CD8-positive, alpha-beta memory T cell (primary cell): ENCODE data around the gene XPO4. TPM values are rescaled to one million over a fixed set of nuclear protein-coding genes. Genes with fewer than 3 reads are reported as not detected.
A peak's percentile ranks its signal among the peaks of the same experiment; 100 is the strongest.

Experiments
- CTCF ChIA-PET: fragments of 350-600 bp; sonication (Branson Sonifier 250); formaldehyde crosslinking; loops from one replicate; lab custom pipeline; 2021; ENCODE audit warnings: antibody characterized with exemption; lab: Charles Lee
- POLR2A ChIA-PET: fragments of 350-600 bp; sonication (Branson Sonifier 250); formaldehyde crosslinking; loops from one replicate; lab custom pipeline; 2021; ENCODE audit warnings: antibody characterized with exemption; lab: Charles Lee
- DNase-seq, 5 donors: peaks; one replicate each; pipeline versions ENCODE4 v3.0.0 to v3.0.0-alpha.2; 2020 to 2022; ENCODE audit warnings: mixed read lengths in 1 of 5
- H3K27ac ChIP-seq: one replicate; pipeline ENCODE4 v1.7.0; 2013; ENCODE audit warnings: low read depth, mild to moderate bottlenecking, low read length, moderate library complexity
- H3K27me3 ChIP-seq: 2 replicates; pipeline ENCODE4 v1.7.0; 2013; ENCODE audit warnings: low read length, mild to moderate bottlenecking; ENCODE audit not compliant: insufficient read depth, poor library complexity, severe bottlenecking
- H3K36me3 ChIP-seq: 2 replicates; pipeline ENCODE4 v1.7.0; 2013; ENCODE audit warnings: mild to moderate bottlenecking, low read length, moderate library complexity; ENCODE audit not compliant: insufficient read depth
- H3K4me1 ChIP-seq: 2 replicates; pipeline ENCODE4 v1.7.0; 2013; ENCODE audit warnings: mild to moderate bottlenecking, low read length, moderate library complexity; ENCODE audit not compliant: insufficient read depth
- H3K4me3 ChIP-seq: 2 replicates; pipeline ENCODE4 v1.7.0; 2013; ENCODE audit warnings: mild to moderate bottlenecking, low read length
- H3K9me3 ChIP-seq: 2 replicates; pipeline ENCODE4 v1.7.0; 2013; ENCODE audit warnings: mild to moderate bottlenecking, low read length
- H3K27ac Mint-ChIP-seq, 8 donors: one replicate each; pipeline ENCODE4 v1.8.0; 2020 to 2021; ENCODE audit warnings: mixed read lengths in 8 of 8, mild to moderate bottlenecking in 6 of 8, inconsistent platforms in 3 of 8, moderate library complexity in 3 of 8
- H3K27me3 Mint-ChIP-seq, 2 donors: one replicate each; pipeline ENCODE4 v1.8.0; 2020 to 2021; ENCODE audit warnings: mixed read lengths in 2 of 2, mild to moderate bottlenecking in 1 of 2, moderate library complexity in 1 of 2
- H3K36me3 Mint-ChIP-seq, 3 donors: one replicate each; pipeline ENCODE4 v1.8.0; 2020 to 2021; ENCODE audit warnings: mixed read lengths in 3 of 3, inconsistent platforms in 1 of 3, mild to moderate bottlenecking in 1 of 3
- H3K4me1 Mint-ChIP-seq, 3 donors: one replicate each; pipeline ENCODE4 v1.8.0; 2020 to 2021; ENCODE audit warnings: mixed read lengths in 3 of 3, inconsistent platforms in 1 of 3, mild to moderate bottlenecking in 1 of 3
- H3K4me3 Mint-ChIP-seq, 7 donors: one replicate each; pipeline ENCODE4 v1.8.0; 2020 to 2021; ENCODE audit warnings: mixed read lengths in 7 of 7, mild to moderate bottlenecking in 6 of 7, moderate library complexity in 4 of 7, inconsistent platforms in 2 of 7
- H3K9me3 Mint-ChIP-seq, 5 donors: one replicate each; pipeline ENCODE4 v1.8.0; 2020 to 2022; ENCODE audit warnings: mixed read lengths in 5 of 5, mild to moderate bottlenecking in 3 of 5, moderate library complexity in 2 of 5, inconsistent platforms in 1 of 5
- polyA plus RNA-seq: library from polyadenylated mRNA; unstranded; fragments of 300-500 nt; fragmentation: Illumina TruSeq; gene quantifications from one replicate; pipeline ENCODE4 v1.2.3, GENCODE V29; 2021
- total RNA-seq, 2 experiments: library from RNA; stranded (reverse); gene quantifications; one replicate each; pipeline ENCODE4 v1.2.3, GENCODE V29; 2021

XPO4 gene
- total and polyA plus RNA-seq, 3 experiments from 2014 or later: 6.9 to 30.4 (median 30.3) TPM

DNA sequence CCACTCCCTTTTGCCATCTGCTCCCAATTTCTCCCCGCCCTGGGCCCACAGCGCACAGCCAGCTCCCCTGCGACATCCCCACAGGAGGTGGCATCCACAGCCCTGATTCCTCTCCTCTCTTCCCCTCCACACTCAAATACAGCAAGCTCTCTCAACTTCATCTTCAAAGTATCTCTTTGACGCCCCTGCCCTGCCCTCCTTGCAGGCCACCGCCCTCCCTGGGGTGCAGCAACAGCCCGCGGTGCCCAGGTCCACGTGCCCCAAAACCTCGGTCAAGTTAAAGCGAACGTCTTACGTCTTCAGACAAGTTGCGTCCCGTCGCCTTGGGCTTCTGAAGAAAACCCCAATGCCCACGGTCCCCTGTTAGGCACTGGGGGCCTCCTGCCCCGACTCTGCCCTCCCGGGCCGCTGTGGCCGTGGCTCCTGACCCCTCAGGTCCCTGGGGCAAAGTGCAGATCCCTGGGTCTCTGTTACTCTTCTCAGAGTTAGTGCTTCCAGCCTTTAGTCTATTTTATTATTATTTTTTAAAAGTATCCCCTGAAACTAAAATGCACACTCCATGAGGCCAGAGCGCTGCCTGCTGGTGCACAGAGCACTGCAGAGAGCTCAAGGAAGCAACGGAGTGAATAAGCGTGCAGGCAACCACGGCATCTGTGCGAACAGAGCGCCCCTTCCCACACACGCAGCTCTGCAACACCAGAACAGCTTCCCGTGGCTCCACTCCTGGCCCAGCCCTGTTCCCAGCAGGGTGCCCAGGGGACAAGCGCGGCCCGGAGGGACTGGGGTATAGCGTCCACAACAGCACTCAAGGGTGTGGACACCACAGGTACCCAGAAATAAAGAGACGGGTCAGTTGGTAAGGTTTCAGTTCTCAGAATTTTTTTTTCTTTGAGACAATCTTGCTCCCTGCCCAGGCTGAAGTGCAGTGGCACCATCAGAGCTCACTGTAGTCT lies 172.6 kb downstream of the XPO4 start:
- Histone ChIP-seq H3K27me3 (no peaks in the 10 kb centered on the region), H3K4me3 (no peak overlapping the region), H3K27ac (no peak overlapping the region), H3K4me1 (no peaks in the 10 kb centered on the region), H3K9me3 (no peaks in the 10 kb centered on the region), H3K36me3 (no peaks in the 10 kb centered on the region)
- peak overlapping the region in 1 of 8 donors; percentile 91 for H3K27ac Mint-ChIP-seq
- POLR2A ChIA-PET: no interaction called here
- DNase-seq: no peak
- no peaks in the 10 kb centered on the region for H3K4me1 Mint-ChIP-seq
- peaks cover 9 to 16% (median 12%) of the 10 kb centered on the region in 3 donors for H3K36me3 Mint-ChIP-seq
- H3K4me3 Mint-ChIP-seq: no peak overlapping the region
- CTCF ChIA-PET: no interaction called here
- no peaks in the 10 kb centered on the region for H3K9me3 Mint-ChIP-seq
- peaks cover 0 to 5% of the 10 kb centered on the region in 2 donors for H3K27me3 Mint-ChIP-seq

DNA sequence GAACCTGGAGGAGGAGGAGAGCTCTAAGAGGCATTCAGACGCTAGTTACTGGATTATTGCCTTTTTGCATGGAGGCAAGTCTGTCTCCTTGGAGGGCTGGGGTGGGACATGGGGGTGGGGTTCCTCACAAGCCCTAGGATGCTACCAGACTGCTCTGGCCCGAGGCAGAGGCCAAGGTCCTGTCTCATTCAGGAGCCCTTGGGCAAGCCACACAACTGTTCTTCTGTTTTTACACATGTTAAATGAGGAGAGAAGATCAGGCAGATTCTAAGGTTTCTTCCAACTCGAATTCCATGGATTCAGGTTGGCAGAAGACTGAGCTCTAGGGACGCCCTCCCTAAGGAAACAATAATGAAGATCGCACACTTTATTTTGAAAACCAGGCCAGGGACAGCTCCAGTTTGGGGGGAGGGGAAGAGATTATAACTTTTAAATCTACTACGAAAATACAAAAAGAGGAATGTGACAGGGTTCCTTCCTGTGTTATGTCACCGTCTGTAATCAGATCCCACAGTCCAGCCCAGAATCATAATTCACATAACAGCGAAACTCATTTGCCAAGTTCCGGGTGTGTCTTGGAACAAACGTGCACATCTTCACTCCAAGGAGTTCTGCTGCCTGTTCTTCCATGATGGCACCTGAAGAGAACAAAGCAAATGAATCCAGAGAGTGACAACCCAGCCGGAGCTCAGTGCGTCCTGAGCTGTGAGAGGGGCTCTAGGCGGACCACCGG lies 173.8 kb downstream of the XPO4 start:
- Mint-ChIP-seq H3K27ac (peak overlapping the region in 1 of 8 donors; percentile 63), H3K9me3 (no peaks in the 10 kb centered on the region), H3K4me1 (no peaks in the 10 kb centered on the region), H3K36me3 (peaks cover 9 to 13% (median 12%) of the 10 kb centered on the region in 3 donors), H3K27me3 (peaks cover 0 to 5% of the 10 kb centered on the region in 2 donors), H3K4me3 (no peak overlapping the region)
- H3K4me3 ChIP-seq: no peak overlapping the region
- ChIA-PET CTCF (no interaction called here), POLR2A (no interaction called here)
- DNase-seq: no peak
- H3K27me3 ChIP-seq: no peaks in the 10 kb centered on the region
- H3K27ac ChIP-seq: no peak overlapping the region
- no peaks in the 10 kb centered on the region for H3K36me3 ChIP-seq
- H3K4me1 ChIP-seq: no peaks in the 10 kb centered on the region
- no peaks in the 10 kb centered on the region for H3K9me3 ChIP-seq

DNA sequence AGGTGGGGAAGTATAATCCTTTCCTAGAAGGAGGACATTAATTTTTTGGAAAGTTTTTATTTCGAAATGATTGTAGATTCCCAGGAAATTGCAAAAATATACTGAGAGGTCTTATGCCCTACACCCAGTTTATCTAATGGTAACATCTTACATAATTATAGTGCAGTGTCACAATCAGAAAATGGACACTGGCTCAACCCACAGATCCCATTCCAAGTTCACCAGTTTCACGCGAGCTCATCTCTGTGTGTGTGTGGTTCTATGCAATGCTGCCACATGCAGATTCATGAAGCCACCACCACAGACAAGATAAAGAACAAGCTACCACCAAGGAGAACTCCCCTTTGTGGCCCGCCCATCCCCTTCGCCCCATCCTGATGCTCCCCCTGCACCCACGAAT lies 174.7 kb downstream of the XPO4 start:
- Mint-ChIP-seq H3K4me3 (no peak overlapping the region), H3K27ac (no peak overlapping the region), H3K27me3 (peaks cover 3 to 5% of the 10 kb centered on the region in 2 donors), H3K4me1 (no peaks in the 10 kb centered on the region), H3K36me3 (peaks cover 9 to 13% (median 12%) of the 10 kb centered on the region in 3 donors), H3K9me3 (no peaks in the 10 kb centered on the region)
- H3K27me3 ChIP-seq: no peaks in the 10 kb centered on the region
- no peaks in the 10 kb centered on the region for H3K36me3 ChIP-seq
- H3K9me3 ChIP-seq: no peaks in the 10 kb centered on the region
- POLR2A ChIA-PET: no interaction called here
- no peak overlapping the region for H3K27ac ChIP-seq
- H3K4me3 ChIP-seq: no peak overlapping the region
- H3K4me1 ChIP-seq: no peaks in the 10 kb centered on the region
- CTCF ChIA-PET: no interaction called here
- DNase-seq: no peak

Other genes with a start within 250 kb of the XPO4 start
- gene IL17D, start 199.0 kb downstream of the XPO4 start, total RNA-seq: under 1 TPM; 0.84 to 0.98 TPM
- gene IL17D, start 199.0 kb downstream of the XPO4 start, polyA plus RNA-seq: 0.28 TPM
- gene EEF1AKMT1, start 128.8 kb downstream of the XPO4 start, total RNA-seq: 10 to 100 TPM; 20.1 to 21.5 TPM
- gene EEF1AKMT1, start 128.8 kb downstream of the XPO4 start, polyA plus RNA-seq: 13.9 TPM
- gene LATS2, start 158.8 kb upstream of the XPO4 start, total RNA-seq: 1 to 10 TPM; 1.4 to 1.9 TPM
- 0.66 TPM for gene LATS2, start 158.8 kb upstream of the XPO4 start, polyA plus RNA-seq
- 100 to 1,000 TPM; 299 to 307 TPM for gene SAP18, start 237.4 kb upstream of the XPO4 start, total RNA-seq
- gene SAP18, start 237.4 kb upstream of the XPO4 start, polyA plus RNA-seq: 289 TPM